ENCODE data around the gene RTP1. TPM values are rescaled to one million over a fixed set of nuclear protein-coding genes. Genes with fewer than 3 reads are reported as not detected.

RTP1 gene
- total and polyA plus RNA-seq, 2 experiments from 2014 or later = 4.4 to 6.3 TPM

- H3K9me2 ChIP-seq (ENCODE audit: insufficient read depth) = peaks cover 23% of the 10 kb centered on the region
- H2AFZ ChIP-seq = no peak overlapping the region
- Mint-ChIP-seq H3K4me1 (peaks cover 16% of the 10 kb centered on the region), H3K27me3 (ENCODE audit: insufficient read depth, low read depth, poor library complexity) (peaks cover 7% of the 10 kb centered on the region), H3K27ac (no peak overlapping the region), H3K9me3 (peaks cover 19% of the 10 kb centered on the region), H3K4me3 (no peak overlapping the region), H3K36me3 (ENCODE audit: low read depth) (peaks cover 21% of the 10 kb centered on the region)
- no peaks in the 10 kb centered on the region; the same call in 1 of the 2 replicates for H3K36me3 ChIP-seq (ENCODE audit: insufficient read depth)
- H3K4me1 ChIP-seq (ENCODE audit: insufficient read depth) = peaks cover 18% of the 10 kb centered on the region
- H3K27me3 ChIP-seq (ENCODE audit: insufficient read depth) = no peaks in the 10 kb centered on the region
- no peaks in the 10 kb centered on the region for H3K79me2 ChIP-seq (replicated peaks; ENCODE audit: insufficient read depth)
- H4K20me1 ChIP-seq (replicated peaks; ENCODE audit: insufficient read depth) = no peaks in the 10 kb centered on the region
- no peaks in the 10 kb centered on the region for H3F3A ChIP-seq (replicated peaks; ENCODE audit: low read depth)
- H3K27ac ChIP-seq (ENCODE audit: low read depth) = no peak overlapping the region
- H3K4me2 ChIP-seq = no peak overlapping the region
- TF ChIP-seq STAT1 (IDR thresholded peaks at IDR 0.05; ENCODE audit: unreplicated experiment) = no peak
- no peak for TF ChIP-seq REST (IDR thresholded peaks at IDR 0.05; ENCODE audit: unreplicated experiment)
- TF ChIP-seq ZNF462 (CRISPR knock-in tag; IDR thresholded peaks at IDR 0.05) = no peak
- TF ChIP-seq ETS1 (IDR thresholded peaks at IDR 0.05) = no peak
- TF ChIP-seq ZNF331 (CRISPR knock-in tag; IDR thresholded peaks at IDR 0.05; ENCODE audit: low read depth) = no peak
- TF ChIP-seq JUNB (IDR thresholded peaks at IDR 0.05; ENCODE audit: unreplicated experiment) = no peak
- no peak for TF ChIP-seq ZNF114 (CRISPR knock-in tag; IDR thresholded peaks at IDR 0.05)
- no peak for TF ChIP-seq EZH2 (IDR thresholded peaks at IDR 0.05; ENCODE audit: low read depth, unreplicated experiment)
- TF ChIP-seq NANOG (IDR thresholded peaks at IDR 0.05; ENCODE audit: borderline replicate concordance) = no peak
- no peak for TF ChIP-seq CTCF (conservative IDR thresholded peaks at IDR 0.05; ENCODE audit: low read depth in 2 of 2)
- DNase-seq (ENCODE audit: low spot score) = no peak
- no peak for ATAC-seq
- H3K4me3 ChIP-seq = no peak overlapping the region
Observed at GRCh38 chr3:187211532-187212195, 14.4 kb downstream of the RTP1 start.
